ENCODE data around the gene DNAH8.
A peak's percentile ranks its signal among the peaks of the same experiment; 100 is the strongest.

Gene DNAH8

DNA sequence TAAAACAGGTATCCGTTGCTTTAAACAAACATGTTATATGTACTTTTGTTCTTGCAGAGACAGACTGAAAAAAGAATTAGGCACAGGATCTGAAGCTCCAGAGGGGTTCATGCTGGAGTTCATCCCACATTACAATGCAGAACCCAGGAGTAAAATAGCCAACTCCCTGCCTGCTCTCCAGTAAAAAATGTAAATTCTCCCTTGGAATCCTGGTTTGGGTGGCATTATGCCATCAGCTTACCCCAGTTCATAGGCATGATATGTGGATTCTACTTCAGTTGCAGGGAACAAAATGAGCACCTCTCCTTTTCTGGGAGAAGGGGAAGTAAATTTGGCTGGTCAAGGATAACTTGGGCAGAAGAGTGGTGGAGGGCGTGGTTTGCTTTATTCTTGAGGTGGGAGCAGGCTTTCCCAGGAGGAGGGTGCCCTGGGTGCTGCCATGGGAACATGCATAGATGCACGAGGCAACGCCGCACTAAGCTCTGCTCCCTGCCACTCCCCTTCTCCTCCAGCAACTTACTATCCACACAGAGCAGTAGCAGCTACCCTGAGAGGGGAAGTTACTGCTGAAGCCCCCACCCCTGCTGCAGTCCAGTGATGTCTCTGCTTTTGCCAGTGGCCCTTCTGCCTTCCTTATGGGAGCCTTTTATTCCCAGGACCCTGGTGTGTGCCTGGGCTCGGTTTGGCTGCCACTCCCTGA is 261.8 kb downstream of the DNAH8 start:
- no peak for DNase-seq

GRCh38 chr6:38978139-38978704 is 263.1 kb downstream of the DNAH8 start:
- no peak for DNase-seq

GRCh38 chr6:38982470-38982869 is 267.4 kb downstream of the DNAH8 start:
- DNase-seq = no peak

- DNase-seq = no peak
Measured at GRCh38 chr6:38984723-38985122, 269.6 kb downstream of the DNAH8 start.

GRCh38 chr6:38985839-38986238 is 270.7 kb downstream of the DNAH8 start:
- DNase-seq = no peak

- no peak for DNase-seq
Measured at GRCh38 chr6:38987503-38987902, 272.4 kb downstream of the DNAH8 start.

- DNase-seq = no peak
Measured at GRCh38 chr6:38988736-38989449, 273.8 kb downstream of the DNAH8 start.

DNA sequence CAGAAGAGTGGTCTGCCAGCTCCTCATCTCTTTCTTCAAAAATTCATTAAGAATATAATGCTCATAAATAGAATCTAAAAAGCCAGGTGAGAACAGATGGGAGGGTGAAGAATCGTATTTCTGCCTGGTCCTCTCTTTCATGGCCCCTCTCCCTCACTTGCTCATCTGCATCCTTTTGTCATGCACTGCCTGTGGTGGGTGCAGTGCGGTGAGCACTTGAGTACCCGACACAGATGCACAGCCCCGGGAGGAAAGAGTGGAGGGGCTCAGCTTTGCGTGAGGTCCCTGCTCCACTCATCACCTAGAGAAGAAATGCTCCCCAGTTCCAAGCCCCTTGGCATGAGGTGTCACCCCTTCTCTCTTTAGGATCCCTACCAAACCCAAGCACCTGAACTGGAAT is 275.4 kb downstream of the DNAH8 start:
- no peak for DNase-seq

DNA sequence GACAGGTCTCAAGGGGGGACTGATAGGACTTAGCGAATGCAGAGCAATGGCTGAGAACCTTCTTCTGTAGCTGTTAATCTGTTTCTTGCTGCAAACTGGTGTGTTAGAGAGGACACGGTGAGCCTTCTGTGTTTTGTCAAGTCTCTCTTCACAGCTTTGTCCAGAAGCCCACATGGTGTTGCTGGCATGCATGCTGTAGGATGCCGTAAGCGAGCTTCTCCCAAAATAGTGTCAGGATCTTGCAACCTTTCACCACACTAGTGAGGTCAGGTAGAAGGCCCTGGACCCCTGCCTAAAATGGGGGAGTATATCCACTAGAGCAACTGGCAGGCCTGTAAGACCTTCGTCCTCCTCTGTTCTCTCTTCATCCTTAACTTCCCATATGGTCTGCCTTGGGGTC is 281.6 kb downstream of the DNAH8 start:
- no peak for DNase-seq

DNA sequence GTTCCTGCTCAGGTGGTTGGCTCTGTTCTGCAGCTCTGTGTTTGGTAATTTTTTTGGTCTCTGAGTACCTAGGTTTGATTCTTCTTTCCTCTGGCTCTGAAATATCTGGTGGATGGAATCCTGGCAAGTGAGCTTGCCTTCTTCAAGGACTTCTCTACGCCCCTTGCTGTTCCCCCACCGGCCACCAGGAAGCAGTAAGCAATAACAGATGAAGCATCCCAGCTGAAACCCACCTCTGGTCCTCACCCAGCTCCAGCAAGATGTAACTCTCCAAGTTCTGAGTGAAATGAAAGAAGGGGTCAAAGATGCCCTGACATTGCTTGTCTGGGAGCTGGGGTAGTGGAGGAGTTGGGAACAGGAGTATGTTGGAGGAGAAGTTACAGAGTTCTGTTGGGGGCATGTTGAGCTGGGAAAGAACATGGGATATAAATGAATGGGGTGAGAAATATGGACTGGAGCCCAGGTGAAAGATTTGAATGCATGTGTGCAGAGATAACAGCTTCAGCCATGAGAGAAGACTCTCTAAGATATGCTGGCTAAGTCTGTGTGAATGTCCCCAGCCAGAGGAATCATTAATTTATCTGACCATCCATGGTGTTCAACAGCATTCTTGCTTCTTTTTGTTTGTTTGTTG is 282.1 kb downstream of the DNAH8 start:
- DNase-seq = peak in 1 of 2 experiments; percentile 3

DNA sequence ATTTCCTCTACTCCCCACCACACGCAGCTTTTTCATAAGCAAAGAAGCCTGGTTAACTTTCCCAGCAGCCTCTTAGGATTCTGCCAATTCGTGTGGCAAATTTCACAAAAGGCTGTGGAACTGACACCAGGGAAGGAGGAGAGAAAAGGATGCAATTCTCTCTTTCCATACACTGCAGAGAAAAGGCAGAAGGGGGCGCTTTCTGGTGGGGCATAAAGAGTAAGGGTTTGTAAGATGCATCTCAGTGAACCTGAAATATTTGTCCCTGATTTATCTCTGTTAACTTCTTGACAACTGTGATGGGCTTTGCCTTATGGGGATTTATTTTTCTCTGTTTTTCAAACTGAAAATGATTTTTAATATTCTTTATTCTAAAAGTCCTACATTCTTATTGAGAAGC is 288.0 kb downstream of the DNAH8 start:
- no peak for DNase-seq

DNA sequence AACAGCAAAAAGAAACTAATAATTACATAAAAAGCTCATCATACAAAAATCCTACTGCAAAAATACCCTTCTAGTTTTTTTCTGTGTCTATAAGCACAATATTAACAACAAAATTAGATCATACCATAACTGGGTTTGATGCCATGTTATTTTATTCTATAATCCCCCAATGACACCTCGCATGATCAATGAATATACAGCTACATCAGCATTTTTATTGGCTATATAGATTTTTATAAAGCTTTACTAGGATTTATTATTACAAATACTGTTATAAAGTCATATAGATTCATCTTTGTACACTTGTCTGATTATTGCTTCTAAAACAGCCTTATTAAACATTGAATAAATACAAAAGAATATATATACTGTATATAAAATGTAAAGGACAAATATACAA is 288.4 kb downstream of the DNAH8 start:
- no peak for DNase-seq

GRCh38 chr6:39004801-39005200 is 289.7 kb downstream of the DNAH8 start:
- no peak for DNase-seq

DNA sequence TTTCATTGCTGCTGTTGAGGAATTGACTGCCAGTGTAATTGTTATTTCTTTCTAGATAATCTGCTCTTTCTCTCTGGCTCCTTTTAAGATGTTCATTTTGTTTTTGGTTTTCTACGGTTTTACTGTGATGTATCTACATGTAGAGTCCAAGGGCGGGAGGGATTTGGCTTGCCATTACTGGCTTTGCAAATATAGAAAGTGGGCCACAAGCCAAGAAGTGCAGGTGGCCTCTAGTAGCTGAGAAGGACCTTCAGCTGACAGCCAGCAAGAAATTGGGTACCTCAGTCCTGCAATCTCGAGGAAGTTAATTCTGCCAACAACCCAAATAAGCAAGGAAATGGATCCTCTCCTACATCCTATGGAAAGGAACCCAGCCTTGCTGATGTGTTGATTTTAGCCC is 290.7 kb downstream of the DNAH8 start:
- DNase-seq = no peak

DNA sequence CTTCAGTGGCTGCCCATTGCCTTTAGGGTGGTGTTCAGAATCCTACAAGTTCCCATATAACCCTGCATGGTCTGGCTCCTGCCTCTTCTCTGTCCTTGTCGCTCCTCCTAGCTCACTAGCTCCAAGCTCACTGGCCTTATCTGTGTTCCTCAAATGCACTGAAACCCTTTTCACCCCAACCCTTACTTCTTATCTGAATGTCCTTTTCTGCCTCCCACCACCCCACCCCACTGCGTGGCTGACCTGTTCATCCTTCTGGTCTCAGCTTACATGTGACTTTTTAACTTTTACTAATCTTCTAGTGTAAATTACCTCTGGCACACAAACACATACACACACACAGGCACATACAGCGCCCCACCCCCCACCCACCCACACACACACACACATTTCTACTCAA is 292.5 kb downstream of the DNAH8 start:
- DNase-seq = no peak

DNA sequence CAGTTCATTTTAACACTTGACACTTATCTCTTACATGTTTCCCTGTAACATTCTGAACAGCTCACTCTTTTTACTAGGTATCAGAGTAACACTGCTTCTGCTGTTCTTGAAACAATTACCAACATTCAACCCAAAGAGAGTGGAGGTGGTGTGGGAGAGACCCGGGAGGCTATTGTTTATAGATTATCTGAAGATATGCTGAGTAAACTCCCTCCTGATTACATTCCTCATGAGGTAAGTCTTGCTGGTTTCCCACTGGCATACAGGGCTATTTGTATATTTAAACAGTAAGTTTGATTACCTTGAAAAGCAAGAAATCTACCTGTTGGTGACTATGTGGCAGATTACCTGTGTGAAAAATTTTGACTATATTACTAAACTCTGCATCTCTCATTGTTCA is 293.6 kb downstream of the DNAH8 start:
- no peak for DNase-seq

DNA sequence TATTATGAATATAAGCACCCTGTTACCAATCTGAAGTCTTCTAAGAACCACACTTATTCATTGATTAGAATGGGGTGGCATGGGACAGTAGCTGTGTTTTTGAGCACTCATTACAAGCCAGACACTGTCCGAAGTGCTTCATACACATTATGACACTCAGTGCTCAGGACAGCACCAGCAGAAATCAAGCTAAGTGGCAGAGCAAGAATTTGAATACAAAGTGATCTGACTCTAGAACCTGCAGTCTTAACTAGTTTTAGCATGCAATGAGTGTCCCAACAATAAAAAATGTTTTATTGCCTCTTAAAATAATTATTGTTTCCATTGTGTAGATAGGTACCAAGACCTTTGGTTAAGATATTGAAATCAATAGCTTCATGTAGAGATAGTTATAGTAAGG is 294.4 kb downstream of the DNAH8 start:
- no peak for DNase-seq

DNA sequence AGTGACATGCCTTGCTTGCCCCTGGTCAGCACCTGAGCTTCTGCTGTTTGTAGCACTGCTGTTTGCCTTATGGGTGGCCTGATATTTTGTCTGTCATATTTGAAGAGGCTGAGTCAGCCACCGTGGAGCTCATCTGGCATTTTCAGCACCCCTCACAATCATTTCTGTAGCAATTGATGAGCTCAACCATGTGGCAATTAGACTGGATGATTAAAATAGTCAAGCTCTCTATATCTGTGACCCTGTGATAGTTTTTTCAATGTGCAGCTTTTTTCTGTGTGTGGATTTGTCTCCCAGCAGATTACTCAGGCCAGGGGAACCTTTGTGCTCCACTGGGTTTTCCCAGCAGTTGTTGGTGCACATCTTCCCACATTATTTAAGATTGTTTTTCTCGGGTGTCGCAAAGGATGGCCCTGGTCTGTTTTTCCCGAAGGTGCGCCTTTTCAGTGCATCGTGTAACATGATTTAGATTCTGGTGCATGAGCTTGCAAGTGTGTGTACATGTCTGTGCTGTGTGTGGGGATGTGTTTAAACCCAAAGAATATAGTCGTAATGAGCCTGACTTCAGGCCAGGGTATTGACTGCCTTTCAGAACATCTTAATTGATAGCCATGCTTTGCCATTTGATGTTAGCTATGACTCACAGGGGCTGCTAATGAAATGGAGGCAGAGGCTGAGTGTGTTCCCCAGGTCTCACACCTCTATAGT is 301.9 kb downstream of the DNAH8 start:
- DNase-seq = no peak

DNA sequence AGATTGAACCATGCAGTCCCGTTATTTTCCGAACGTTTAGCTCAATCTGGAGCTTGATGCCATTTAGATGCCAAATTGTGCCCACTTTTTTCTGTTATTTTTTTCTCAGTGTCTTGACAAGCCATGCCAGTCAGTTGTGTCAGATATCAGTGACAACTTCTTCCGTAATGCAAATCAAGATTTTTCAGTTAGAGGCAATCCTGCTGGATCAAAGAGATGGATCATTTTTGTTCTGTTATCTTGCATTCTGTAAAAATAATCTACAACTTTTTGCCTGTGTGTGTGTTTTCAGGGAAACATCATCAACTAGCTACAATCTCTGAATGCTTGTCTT is 302.4 kb downstream of the DNAH8 start:
- no peak for DNase-seq

DNA sequence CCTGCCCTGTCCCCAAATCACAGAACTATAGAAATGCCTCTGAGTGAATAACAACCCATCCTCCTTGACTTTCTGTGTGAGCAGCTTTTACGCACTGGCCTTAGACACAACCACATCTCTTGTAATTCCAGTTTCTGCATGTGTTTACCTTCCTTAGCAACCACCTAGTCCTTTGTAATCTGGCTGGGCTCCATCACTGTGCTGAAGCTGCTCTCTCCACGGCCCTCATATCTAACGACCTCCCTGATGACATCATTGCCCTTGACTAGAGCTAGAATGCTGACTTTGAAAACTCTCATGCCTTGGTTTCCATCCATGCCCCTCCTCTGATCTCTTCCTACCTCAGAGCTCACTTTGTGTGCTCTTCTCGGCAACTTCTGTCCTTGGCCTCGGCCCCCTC is 303.0 kb downstream of the DNAH8 start:
- no peak for DNase-seq

DNA sequence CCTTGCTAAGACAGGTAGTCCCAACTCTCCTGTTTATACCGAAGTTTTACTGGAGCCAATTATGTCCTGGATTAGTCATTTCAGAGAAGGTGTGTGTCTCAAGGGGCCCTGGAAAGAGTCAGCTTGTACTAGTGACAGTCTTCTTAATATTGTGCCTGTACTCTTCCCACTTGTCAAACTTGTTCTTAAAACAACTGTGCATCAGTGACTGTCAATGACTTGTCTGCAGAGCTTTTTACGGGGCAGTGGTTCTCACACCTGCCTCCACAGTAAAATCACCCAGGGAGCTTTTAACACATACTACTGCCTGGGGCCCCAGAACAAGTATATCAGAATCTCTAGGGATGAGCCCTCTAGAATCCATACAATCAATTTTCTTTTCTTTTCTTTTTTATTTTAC is 305.0 kb downstream of the DNAH8 start:
- DNase-seq = no peak

DNA sequence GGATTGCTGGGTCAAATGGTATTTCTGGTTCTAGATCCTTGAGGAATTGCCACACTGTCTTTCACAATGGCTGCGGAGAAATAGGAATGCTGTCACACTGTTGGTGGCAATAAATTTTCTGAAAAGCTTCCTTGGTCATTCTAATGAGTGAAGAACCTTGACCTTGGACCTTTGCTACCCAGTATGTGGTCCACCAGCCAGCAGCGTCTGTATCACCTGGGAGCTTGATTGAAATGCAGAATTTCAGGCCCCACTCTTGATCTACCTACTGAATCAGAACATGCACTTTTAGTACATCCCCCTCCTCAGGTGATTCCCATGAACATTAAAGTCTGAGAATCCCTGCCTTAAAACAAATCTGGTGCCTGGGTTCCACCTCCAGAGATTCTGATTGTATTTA is 305.9 kb downstream of the DNAH8 start:
- DNase-seq = no peak

DNA sequence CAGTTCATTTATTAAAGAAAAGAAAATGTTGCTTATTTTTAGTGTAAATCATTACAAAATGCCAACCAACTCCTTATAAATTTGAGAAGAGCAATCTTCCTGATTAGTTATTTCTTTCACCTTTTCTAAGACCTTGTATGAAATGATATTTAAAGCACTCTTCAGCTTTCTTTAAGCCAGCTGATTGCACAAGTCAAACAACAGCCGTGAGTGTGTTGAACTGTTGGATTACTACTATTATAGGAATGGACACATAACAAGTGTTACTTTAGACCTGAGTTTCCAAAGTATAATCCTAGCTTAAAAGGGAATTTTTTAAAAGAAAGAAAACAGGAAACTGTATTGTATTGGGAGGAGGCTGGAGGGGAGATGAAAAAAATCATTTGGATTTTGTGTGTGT is 306.7 kb downstream of the DNAH8 start:
- no peak for DNase-seq

- no peak for DNase-seq
Measured at GRCh38 chr6:39026175-39026574, 311.1 kb downstream of the DNAH8 start.

Data from SW 1271 (cell line).